GM23248 (cell line): ENCODE results near the gene GRIA3. TPM values are rescaled to one million over a fixed set of nuclear protein-coding genes. Genes with fewer than 3 reads are reported as not detected.

ENCODE experiments used
- DNase-seq: peaks from one replicate; pipeline ENCODE4 v3.0.0-alpha.2; 2015
- H2AFZ ChIP-seq: fragments of 200-600 bp; sonication (generic); 2 replicates; pipeline ENCODE4 v1.6.1; 2016; ENCODE audit warnings: antibody characterized with exemption
- H3F3A ChIP-seq: fragments of 200-600 bp; sonication (generic); 2 replicates; pipeline ENCODE4 v1.6.1; 2016; ENCODE audit warnings: mild to moderate bottlenecking, antibody characterized with exemption, mixed run types; ENCODE audit not compliant: insufficient read depth
- H3K27ac ChIP-seq: fragments of 200-600 bp; sonication (generic); 2 replicates; pipeline ENCODE4 v1.5.1; 2016; ENCODE audit warnings: mild to moderate bottlenecking
- H3K27me3 ChIP-seq: fragments of 200-600 bp; sonication (generic); replicated peaks from 2 replicates; pipeline ENCODE4 v1.6.1; 2016; ENCODE audit warnings: mild to moderate bottlenecking; ENCODE audit not compliant: insufficient read depth
- H3K36me3 ChIP-seq: fragments of 200-600 bp; sonication (generic); 2 replicates; pipeline ENCODE4 v1.6.1; 2016; ENCODE audit warnings: low read depth, mild to moderate bottlenecking
- H3K4me1 ChIP-seq: fragments of 200-600 bp; sonication (generic); 2 replicates; pipeline ENCODE4 v1.6.1; 2016; ENCODE audit warnings: mild to moderate bottlenecking; ENCODE audit not compliant: insufficient read depth
- H3K4me2 ChIP-seq: fragments of 200-600 bp; sonication (generic); one replicate; pipeline ENCODE4 v1.6.1; 2016; ENCODE audit warnings: mild to moderate bottlenecking; ENCODE audit not compliant: unreplicated experiment
- H3K4me3 ChIP-seq: fragments of 200-600 bp; sonication (generic); 2 replicates; pipeline ENCODE4 v1.5.1; 2016; ENCODE audit warnings: mild to moderate bottlenecking
- H3K79me2 ChIP-seq: fragments of 200-600 bp; sonication (generic); 2 replicates; pipeline ENCODE4 v1.6.1; 2016; ENCODE audit warnings: mild to moderate bottlenecking; ENCODE audit not compliant: insufficient read depth
- H3K9ac ChIP-seq: fragments of 200-600 bp; sonication (generic); 2 replicates; pipeline ENCODE4 v1.6.1; 2016; ENCODE audit warnings: mild to moderate bottlenecking
- H3K9me2 ChIP-seq: fragments of 200-600 bp; sonication (generic); 2 replicates; pipeline ENCODE4 v1.6.1; 2016; ENCODE audit warnings: mixed run types, mild to moderate bottlenecking, moderate library complexity; ENCODE audit not compliant: insufficient read depth
- H3K9me3 ChIP-seq: fragments of 200-600 bp; sonication (generic); one replicate; pipeline ENCODE4 v1.6.1; 2017; ENCODE audit warnings: low read depth
- H4K20me1 ChIP-seq: fragments of 200-600 bp; sonication (generic); 2 replicates; pipeline ENCODE4 v1.6.0; 2016; ENCODE audit not compliant: insufficient read depth
- EZH2 ChIP-seq: fragments of 200-600 bp; sonication (generic); IDR thresholded peaks from 2 replicates; pipeline ENCODE4 v1.6.1; 2018; ENCODE audit warnings: antibody characterized with exemption, mild to moderate bottlenecking; ENCODE audit not compliant: insufficient read depth, poor library complexity, severe bottlenecking
- EZH2phosphoT487 ChIP-seq: fragments of 200-600 bp; sonication (generic); IDR thresholded peaks from 2 replicates; pipeline ENCODE4 v1.6.1; 2018; ENCODE audit warnings: antibody characterized with exemption, moderate library complexity, mild to moderate bottlenecking, low read depth; ENCODE audit not compliant: insufficient read depth
- WGBS, 2 experiments: methylation state at CpG; one replicate each; pipeline ENCODE4 v1.1.6; 2015 to 2017; ENCODE audit warnings: low lambda C conversion rate in 2 of 2, low coverage in 1 of 2; ENCODE audit errors: missing lambda C conversion rate in 2 of 2; 5-methylcytosine and 5-hydroxymethylcytosine counted together
- in situ Hi-C: fragments of 300-500 bp; cut with MboI; formaldehyde crosslinking; loops from 2 replicates; pipeline ENCODE4 v1.15.0; 2020
- polyA plus RNA-seq: library from polyadenylated mRNA; unstranded; fragments of >200 nt; fragmentation: Nextera tagmentation; extraction: Ambion mirVana; gene quantifications from 2 replicates; pipeline ENCODE4 v1.2.1, GENCODE V29; 2016
- total RNA-seq: library from RNA; depleted of rRNA; stranded (reverse); fragments of >200 nt; shearing (Covaris generic); gene quantifications from 2 replicates; pipeline ENCODE4 v1.2.3, GENCODE V29; 2014

GRIA3 gene
- total and polyA plus RNA-seq, 2 experiments from 2014 or later, result 36.0 to 52.4 TPM

- H4K20me1 ChIP-seq, result no peaks in the 10 kb centered on the region
- 0 to 6% methylated on average over 1 of the region's 1 CpG for WGBS, 2 experiments
- no peak overlapping the region for H3K4me2 ChIP-seq
- H3K79me2 ChIP-seq, result peaks cover 11% of the 10 kb centered on the region; the same call in 1 of the 2 replicates
- no peaks in the 10 kb centered on the region for H3K36me3 ChIP-seq
- in situ Hi-C loops, result no loop called here
- H2AFZ ChIP-seq, result no peak overlapping the region
- TF ChIP-seq EZH2phosphoT487 (no peak), EZH2 (no peak)
- H3K4me3 ChIP-seq, result no peak overlapping the region
- H3F3A ChIP-seq, result peaks cover 35% of the 10 kb centered on the region
- peaks cover 41% of the 10 kb centered on the region for H3K4me1 ChIP-seq
- no peaks in the 10 kb centered on the region for H3K27me3 ChIP-seq
- no peak overlapping the region for H3K9ac ChIP-seq
- DNase-seq, result peak; percentile 23
- no peaks in the 10 kb centered on the region for H3K9me3 ChIP-seq
- H3K27ac ChIP-seq, result no peak overlapping the region
- no peaks in the 10 kb centered on the region for H3K9me2 ChIP-seq
Measured at GRCh38 chrX:123336666-123337065, 152.6 kb downstream of the GRIA3 start.

- TF ChIP-seq EZH2 (no peak), EZH2phosphoT487 (no peak)
- Histone ChIP-seq H3F3A (peaks cover 36% of the 10 kb centered on the region), H3K9me3 (no peaks in the 10 kb centered on the region), H3K4me1 (peaks cover 41% of the 10 kb centered on the region), H3K9ac (no peak overlapping the region), H3K36me3 (no peaks in the 10 kb centered on the region), H3K9me2 (no peaks in the 10 kb centered on the region), H3K4me2 (no peak overlapping the region), H3K27ac (peak overlapping the region; percentile 84), H3K27me3 (no peaks in the 10 kb centered on the region), H3K79me2 (0 out of 2 replicates have a peak, but pooled peaks cover 6% of the 10 kb centered on the region), H4K20me1 (no peaks in the 10 kb centered on the region), H3K4me3 (no peak overlapping the region), H2AFZ (no peak overlapping the region)
- 77 to 78% methylated on average over 5 to 7 of the region's 7 CpGs for WGBS, 2 experiments
- no peak for DNase-seq
- in situ Hi-C loops, result no loop called here
Measured at GRCh38 chrX:123337886-123338639, 154.0 kb downstream of the GRIA3 start.

- no peak overlapping the region for H3K4me3 ChIP-seq
- no peaks in the 10 kb centered on the region for H3K9me3 ChIP-seq
- peak overlapping the region; percentile 47; the same call in 1 of the 2 replicates for H3K9ac ChIP-seq
- no peak overlapping the region for H2AFZ ChIP-seq
- 19% methylated on average over 4 of the region's 4 CpGs for WGBS, 2 experiments
- no peaks in the 10 kb centered on the region for H4K20me1 ChIP-seq
- no peaks in the 10 kb centered on the region for H3K79me2 ChIP-seq
- H3K4me2 ChIP-seq, result peak overlapping the region; percentile 34
- TF ChIP-seq EZH2, result no peak
- TF ChIP-seq EZH2phosphoT487, result no peak
- H3F3A ChIP-seq, result peaks cover 36% of the 10 kb centered on the region
- DNase-seq, result peak; percentile 85
- H3K36me3 ChIP-seq, result no peaks in the 10 kb centered on the region
- peak overlapping the region; percentile 84 for H3K27ac ChIP-seq
- in situ Hi-C loops, result no loop called here
- H3K4me1 ChIP-seq, result peaks cover 41% of the 10 kb centered on the region
- H3K27me3 ChIP-seq, result no peaks in the 10 kb centered on the region
- no peaks in the 10 kb centered on the region for H3K9me2 ChIP-seq
Measured at GRCh38 chrX:123339221-123339905, 155.3 kb downstream of the GRIA3 start.

- Histone ChIP-seq H3K27ac (peak overlapping the region; percentile 84), H3K4me2 (peak overlapping the region; percentile 34)
- DNase-seq, result peak; percentile 79
Measured at GRCh38 chrX:123340696-123341095, 156.6 kb downstream of the GRIA3 start.

More at GRCh38 chrX:123340696-123341095, 156.6 kb downstream of the GRIA3 start:
- Histone ChIP-seq H4K20me1 (no peaks in the 10 kb centered on the region), H2AFZ (no peak overlapping the region), H3K9me2 (no peaks in the 10 kb centered on the region), H3K4me3 (0 out of 2 replicates have a peak overlapping the region, but pooled peaks have one; percentile 35), H3K9me3 (no peaks in the 10 kb centered on the region), H3K36me3 (no peaks in the 10 kb centered on the region), H3K9ac (peak overlapping the region; percentile 47), H3K79me2 (no peaks in the 10 kb centered on the region), H3K27me3 (no peaks in the 10 kb centered on the region), H3F3A (peaks cover 36% of the 10 kb centered on the region), H3K4me1 (peaks cover 41% of the 10 kb centered on the region)
- in situ Hi-C loops, result no loop called here
- WGBS, 2 experiments, result 3% methylated on average over 3 of the region's 3 CpGs
- TF ChIP-seq EZH2 (no peak), EZH2phosphoT487 (no peak)
